Adipose tissue (tissue), 3 donors: ENCODE measurements around the gene SNX9. TPM values are rescaled to one million over a fixed set of nuclear protein-coding genes. Genes with fewer than 3 reads are reported as not detected.
"Not testable (repeated sequence)": the region's sequence is repeated elsewhere in the genome, so short reads cannot be mapped to it uniquely, and the experiment has no call there.

ENCODE experiments used
- H3K27ac ChIP-seq: one replicate; pipeline ENCODE4 v1.5.1; 2013; ENCODE audit warnings: low read depth, low read length
- WGBS, 3 donors: extraction: QIAGEN DNeasy Blood & Tissue Kit; methylation state at CpG; one replicate each; pipeline ENCODE4 v1.1.7; 2013; 5-methylcytosine and 5-hydroxymethylcytosine counted together
- polyA plus RNA-seq, 3 donors: library from polyadenylated mRNA; stranded (reverse); fragments of 200-250 nt; gene quantifications; one replicate each; pipeline ENCODE4 v1.2.3, GENCODE V29; 2013
- donor health status: healthy with polysubstance abuse.
- donor health status: Bipolar disorder and iron deficiency.
- donor health status: healthy.

The SNX9 gene
- polyA plus RNA-seq, 3 donors, result 15.9 to 69.1 (median 49.4) TPM

- H3K27ac ChIP-seq, result no peak overlapping the region
- WGBS, 3 donors, result 73 to 82% (median 77%) methylated on average over 3 of the region's 3 CpGs
Measured at GRCh38 chr6:157929765-157930319, 106.8 kb downstream of the SNX9 start.

GRCh38 chr6:157935786-157936185, 112.7 kb downstream of the SNX9 start:
- WGBS, 3 donors, result 64 to 73% (median 67%) methylated on average over 2 of the region's 2 CpGs
- H3K27ac ChIP-seq, result no peak overlapping the region

GRCh38 chr6:157937318-157937717, 114.3 kb downstream of the SNX9 start:
- WGBS, 3 donors, result 86 to 91% (median 87%) methylated on average over 3 of the region's 3 CpGs
- no peak overlapping the region for H3K27ac ChIP-seq

GRCh38 chr6:157937916-157938315, 114.9 kb downstream of the SNX9 start:
- H3K27ac ChIP-seq, result no peak overlapping the region
- WGBS, 3 donors, result 95 to 96% (median 96%) methylated on average over 6 of the region's 6 CpGs

GRCh38 chr6:157940375-157941036, 117.5 kb downstream of the SNX9 start:
- H3K27ac ChIP-seq, result not testable (repeated sequence)
- 83 to 94% (median 92%) methylated on average over 12 of the region's 12 CpGs for WGBS, 3 donors

GRCh38 chr6:157941101-157941863, 118.2 kb downstream of the SNX9 start:
- 84 to 88% (median 87%) methylated on average over 13 of the region's 13 CpGs for WGBS, 3 donors
- no peak overlapping the region for H3K27ac ChIP-seq

GRCh38 chr6:157942351-157942750, 119.3 kb downstream of the SNX9 start:
- no peak overlapping the region for H3K27ac ChIP-seq
- 83 to 90% (median 89%) methylated on average over 14 of the region's 14 CpGs for WGBS, 3 donors

GRCh38 chr6:157943249-157943963, 120.4 kb downstream of the SNX9 start:
- no peak overlapping the region for H3K27ac ChIP-seq
- 93 to 94% (median 94%) methylated on average over 16 of the region's 16 CpGs for WGBS, 3 donors

- WGBS, 3 donors, result 92 to 95% (median 95%) methylated on average over 15 of the region's 15 CpGs
- H3K27ac ChIP-seq, result no peak overlapping the region
Measured at GRCh38 chr6:157943964-157944283, 120.9 kb downstream of the SNX9 start.

- no peak overlapping the region for H3K27ac ChIP-seq
- WGBS, 3 donors, result 89 to 93% (median 89%) methylated on average over 14 of the region's 14 CpGs
Measured at GRCh38 chr6:157944983-157945931, 122.2 kb downstream of the SNX9 start.

GRCh38 chr6:157946053-157946617, 123.1 kb downstream of the SNX9 start:
- WGBS, 3 donors, result 87 to 92% (median 90%) methylated on average over 6 of the region's 6 CpGs
- no peak overlapping the region for H3K27ac ChIP-seq

- no peak overlapping the region for H3K27ac ChIP-seq
- WGBS, 3 donors, result 40 to 63% (median 43%) methylated on average over 5 of the region's 5 CpGs
Measured at GRCh38 chr6:157946865-157947532, 124.0 kb downstream of the SNX9 start.

- 75 to 88% (median 82%) methylated on average over 1 of the region's 1 CpG for WGBS, 3 donors
- not testable (repeated sequence) for H3K27ac ChIP-seq
Measured at GRCh38 chr6:157950899-157951298, 127.9 kb downstream of the SNX9 start.

GRCh38 chr6:157951828-157952227, 128.8 kb downstream of the SNX9 start:
- H3K27ac ChIP-seq, result no peak overlapping the region
- WGBS, 3 donors, result 68 to 90% (median 85%) methylated on average over 9 of the region's 9 CpGs

- 81 to 82% (median 82%) methylated on average over 7 of the region's 7 CpGs for WGBS, 3 donors
- no peak overlapping the region for H3K27ac ChIP-seq
Measured at GRCh38 chr6:157952861-157953351, 129.9 kb downstream of the SNX9 start.

- 62 to 73% (median 64%) methylated on average over 7 of the region's 7 CpGs for WGBS, 3 donors
- no peak overlapping the region for H3K27ac ChIP-seq
Measured at GRCh38 chr6:157953580-157954091, 130.6 kb downstream of the SNX9 start.
